ENCODE data around the gene UBE2L5. TPM values are rescaled to one million over a fixed set of nuclear protein-coding genes. Genes with fewer than 3 reads are reported as not detected.
A peak's percentile ranks its signal among the peaks of the same experiment; 100 is the strongest.

The UBE2L5 gene
- total RNA-seq, 2 donors from 2014 or later, result 1.1 TPM; not detected in 1

DNA sequence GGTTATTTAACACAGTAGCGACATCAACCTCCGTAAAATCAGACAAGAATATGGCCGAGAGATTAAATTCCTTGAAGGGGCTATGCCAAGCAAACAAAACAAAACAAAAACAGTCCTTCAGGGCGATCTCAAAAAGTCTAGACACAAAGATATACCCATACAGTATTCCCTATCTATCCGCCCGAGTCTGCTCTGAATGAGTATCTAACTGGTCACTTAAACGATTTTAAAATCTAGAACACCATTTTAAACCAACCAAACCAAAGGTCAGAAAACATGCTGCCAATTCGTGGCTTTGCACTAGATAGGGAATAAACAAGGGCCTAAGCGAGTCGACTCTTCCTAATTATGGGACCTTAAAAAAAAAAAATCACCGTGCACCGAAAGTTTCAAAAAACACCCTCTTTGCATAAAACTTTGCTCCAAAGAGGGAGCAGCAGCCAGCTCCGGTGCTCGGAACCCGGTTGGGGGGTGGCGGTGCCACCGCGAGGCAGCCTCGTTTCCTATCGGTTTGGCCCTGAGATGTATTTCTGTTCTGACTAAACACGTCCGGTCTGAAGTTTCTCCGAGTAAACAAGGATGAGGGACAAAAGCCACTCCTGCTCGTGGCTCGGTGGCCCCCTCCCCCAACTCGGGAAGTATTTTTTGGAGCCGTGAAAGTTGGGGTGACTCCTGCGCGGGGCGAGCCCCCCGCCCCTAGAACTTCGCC, 41.6 kb downstream of the UBE2L5 start:
- peak; percentile 30 for ATAC-seq (ENCODE audit: insufficient number of reproducible peaks, low FRiP score, low read depth)

DNA sequence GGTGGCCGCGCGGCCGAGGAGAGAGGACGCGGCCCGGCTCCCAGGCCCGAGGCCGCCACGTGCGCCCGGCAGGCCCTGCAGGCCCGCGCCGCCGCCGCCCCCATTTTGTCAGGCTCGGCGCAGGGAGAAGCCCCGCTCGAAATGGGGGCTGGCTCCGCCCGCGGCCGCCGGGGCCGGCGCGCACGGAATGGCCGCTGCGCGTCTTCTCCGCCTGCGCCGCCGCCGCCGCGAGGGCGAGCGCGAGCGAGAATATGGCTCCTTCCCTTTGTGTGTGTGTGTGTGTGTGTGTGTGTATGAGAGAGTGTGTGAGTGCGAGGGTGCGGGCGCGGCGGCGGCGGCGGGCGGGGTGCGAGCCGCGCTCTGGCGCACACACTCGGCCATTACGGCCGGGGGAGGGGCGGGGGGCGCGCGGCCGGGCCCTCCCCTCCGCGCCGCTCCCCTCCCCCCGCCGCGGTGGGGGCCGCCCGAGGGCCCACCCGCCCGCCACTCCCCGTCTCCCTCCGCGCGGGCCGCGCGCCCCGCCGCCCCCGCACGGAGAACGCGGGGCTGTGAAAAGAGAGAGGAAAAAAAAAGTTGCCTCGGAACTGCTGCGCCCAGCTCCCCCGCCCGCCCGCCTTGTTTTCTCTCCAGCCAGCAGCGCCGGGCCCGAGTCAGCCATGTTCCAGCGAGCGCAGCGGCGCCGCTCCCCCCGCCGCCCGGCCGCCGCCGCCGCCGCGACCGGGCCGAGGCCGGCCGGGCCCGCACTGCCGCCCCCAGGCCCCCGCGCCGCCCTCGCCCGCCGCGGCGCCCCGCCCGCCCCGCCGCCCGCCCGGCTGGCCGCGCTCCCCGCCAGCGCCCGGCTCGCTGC, 42.4 kb downstream of the UBE2L5 start:
- TF ChIP-seq, protein P1, sequence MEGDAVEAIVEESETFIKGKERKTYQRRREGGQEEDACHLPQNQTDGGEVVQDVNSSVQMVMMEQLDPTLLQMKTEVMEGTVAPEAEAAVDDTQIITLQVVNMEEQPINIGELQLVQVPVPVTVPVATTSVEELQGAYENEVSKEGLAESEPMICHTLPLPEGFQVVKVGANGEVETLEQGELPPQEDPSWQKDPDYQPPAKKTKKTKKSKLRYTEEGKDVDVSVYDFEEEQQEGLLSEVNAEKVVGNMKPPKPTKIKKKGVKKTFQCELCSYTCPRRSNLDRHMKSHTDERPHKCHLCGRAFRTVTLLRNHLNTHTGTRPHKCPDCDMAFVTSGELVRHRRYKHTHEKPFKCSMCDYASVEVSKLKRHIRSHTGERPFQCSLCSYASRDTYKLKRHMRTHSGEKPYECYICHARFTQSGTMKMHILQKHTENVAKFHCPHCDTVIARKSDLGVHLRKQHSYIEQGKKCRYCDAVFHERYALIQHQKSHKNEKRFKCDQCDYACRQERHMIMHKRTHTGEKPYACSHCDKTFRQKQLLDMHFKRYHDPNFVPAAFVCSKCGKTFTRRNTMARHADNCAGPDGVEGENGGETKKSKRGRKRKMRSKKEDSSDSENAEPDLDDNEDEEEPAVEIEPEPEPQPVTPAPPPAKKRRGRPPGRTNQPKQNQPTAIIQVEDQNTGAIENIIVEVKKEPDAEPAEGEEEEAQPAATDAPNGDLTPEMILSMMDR (IDR thresholded peaks at IDR 0.05), result no peak
- Histone ChIP-seq H3K36me3 (peaks cover 9% of the 10 kb centered on the region), H3K27ac (peak overlapping the region; percentile 90 to 98), H3K9me3 (no peaks in the 10 kb centered on the region), H3K27me3 (replicated peaks; ENCODE audit: insufficient read depth) (no peaks in the 10 kb centered on the region), H3K4me1 (ENCODE audit: control insufficient read depth in 1 of 2, low read depth in 2 of 2) (peaks cover 23 to 30% of the 10 kb centered on the region in 2 donors), H3K4me3 (peak overlapping the region; percentile 77)
- peak; percentile 17 for ATAC-seq (ENCODE audit: insufficient number of reproducible peaks, low FRiP score, low read depth)
- peak; percentile 36 for DNase-seq (ENCODE audit: low spot score)

More for the DNA sequence above, 41.6 kb downstream of the UBE2L5 start:
- peak overlapping the region; percentile 77 for H3K4me3 ChIP-seq
- no peak for DNase-seq (ENCODE audit: low spot score)
- TF ChIP-seq, protein P1 (IDR thresholded peaks at IDR 0.05), result no peak
- H3K9me3 ChIP-seq, result no peaks in the 10 kb centered on the region
- peak overlapping the region; percentile 90 to 98 for H3K27ac ChIP-seq
- H3K27me3 ChIP-seq (replicated peaks; ENCODE audit: insufficient read depth), result no peaks in the 10 kb centered on the region
- H3K36me3 ChIP-seq, result peaks cover 9% of the 10 kb centered on the region
- H3K4me1 ChIP-seq (ENCODE audit: control insufficient read depth in 1 of 2, low read depth in 2 of 2), result peaks cover 23 to 37% of the 10 kb centered on the region in 2 donors

DNA sequence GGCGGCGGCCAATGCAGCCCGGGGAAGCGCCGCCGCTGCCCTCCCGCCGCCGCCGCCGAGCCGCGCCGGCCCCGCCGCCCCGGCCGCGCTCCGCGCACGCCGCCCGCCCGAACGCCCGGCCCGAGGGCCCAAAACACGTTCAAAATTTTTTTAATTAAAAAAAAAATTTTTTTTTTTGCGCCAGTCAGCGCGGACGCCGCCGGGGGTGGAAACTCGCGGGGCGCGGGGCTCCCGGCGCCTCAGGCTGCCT, 43.0 kb downstream of the UBE2L5 start:
- no peaks in the 10 kb centered on the region for H3K27me3 ChIP-seq (replicated peaks; ENCODE audit: insufficient read depth)
- H3K27ac ChIP-seq, result peak overlapping the region; percentile 98 to 99
- peak overlapping the region; percentile 94 for H3K4me3 ChIP-seq
- peaks cover 23 to 27% of the 10 kb centered on the region in 2 donors for H3K4me1 ChIP-seq (ENCODE audit: control insufficient read depth in 1 of 2, low read depth in 2 of 2)
- peak; percentile 16 for ATAC-seq (ENCODE audit: insufficient number of reproducible peaks, low FRiP score, low read depth)
- DNase-seq (ENCODE audit: low spot score), result no peak
- no peaks in the 10 kb centered on the region for H3K9me3 ChIP-seq
- H3K36me3 ChIP-seq, result peaks cover 9% of the 10 kb centered on the region
- TF ChIP-seq, protein P1 (IDR thresholded peaks at IDR 0.05), result no peak

DNA sequence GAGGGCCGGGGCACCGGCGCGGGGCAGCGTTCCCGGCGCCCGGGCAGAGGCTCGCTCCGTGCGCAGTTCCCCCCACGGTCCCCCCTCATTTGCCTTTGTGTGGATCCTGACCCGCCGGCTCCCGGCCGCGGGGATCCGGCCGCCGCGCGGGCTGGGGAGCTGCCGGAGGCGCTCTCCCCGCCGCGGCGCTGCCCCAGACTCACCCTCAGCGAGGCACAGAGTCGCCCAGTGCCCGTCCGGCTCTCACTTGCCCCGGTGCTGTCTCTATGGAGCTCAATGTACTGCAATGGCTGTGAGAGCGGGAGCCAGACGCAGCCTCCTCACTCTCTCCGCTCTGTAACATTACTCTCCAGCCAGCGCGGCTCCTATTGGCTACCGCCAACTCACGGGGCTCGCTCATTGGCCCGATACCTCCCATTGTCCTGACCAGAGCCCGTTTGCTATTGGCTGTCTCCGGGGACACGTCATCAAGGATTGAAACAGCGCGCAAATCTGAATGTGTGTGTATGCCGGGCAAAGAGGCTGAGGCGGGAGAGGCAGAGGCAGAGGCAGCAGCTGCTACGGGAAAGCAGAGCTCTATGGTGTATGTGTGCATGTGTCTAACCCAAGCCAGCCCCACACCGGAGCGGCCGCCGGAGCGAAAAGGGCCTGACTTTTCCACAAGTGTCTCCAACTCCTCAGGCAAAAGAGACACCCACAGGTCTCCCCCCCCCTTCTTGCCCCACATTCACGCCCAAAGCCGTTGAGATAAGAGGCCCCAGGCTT, 43.5 kb downstream of the UBE2L5 start, which contains the start of gene HMGB1:
TSS of gene HMGB1 (minus strand) at position 344 of the 765 bp plus-strand sequence. CDS start 2,256 bp downstream, outside the sequence.
- ATAC-seq (ENCODE audit: insufficient number of reproducible peaks, low FRiP score, low read depth), result peak; percentile 95
- no peaks in the 10 kb centered on the region for H3K9me3 ChIP-seq
- DNase-seq (ENCODE audit: low spot score), result peak; percentile 96
- TF ChIP-seq, protein P1 (IDR thresholded peaks at IDR 0.05), result no peak
- no peaks in the 10 kb centered on the region for H3K27me3 ChIP-seq (replicated peaks; ENCODE audit: insufficient read depth)
- peaks cover 9% of the 10 kb centered on the region for H3K36me3 ChIP-seq
- H3K27ac ChIP-seq, result peak within 1 kb of the TSS; percentile 98 to 99
- H3K4me1 ChIP-seq (ENCODE audit: control insufficient read depth in 1 of 2, low read depth in 2 of 2), result peaks cover 23 to 27% of the 10 kb centered on the region in 2 donors
- peak within 1 kb of the TSS; percentile 94 for H3K4me3 ChIP-seq

DNA sequence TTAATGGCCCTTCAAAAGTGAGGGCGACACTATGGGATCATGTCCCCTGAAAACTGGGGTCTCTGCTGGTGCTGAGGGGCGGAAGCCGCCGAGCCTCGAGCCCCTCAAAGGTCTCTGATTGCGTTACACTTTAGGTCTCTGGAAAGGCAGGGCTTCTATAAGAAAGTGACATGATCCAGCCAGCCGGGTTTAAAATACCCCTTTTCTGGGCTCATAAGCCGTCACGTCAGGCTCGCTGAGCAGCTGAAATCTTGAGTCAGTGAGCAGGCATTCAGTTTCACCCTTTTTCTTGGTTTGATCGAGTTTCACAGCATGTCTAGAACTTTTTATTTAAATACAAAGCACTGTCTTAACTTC, 44.0 kb downstream of the UBE2L5 start:
- peaks cover 8% of the 10 kb centered on the region for H3K36me3 ChIP-seq
- no peaks in the 10 kb centered on the region for H3K9me3 ChIP-seq
- peak overlapping the region; percentile 94 for H3K4me3 ChIP-seq
- no peak overlapping the region for H3K27ac ChIP-seq
- DNase-seq (ENCODE audit: low spot score) (no peak), ATAC-seq (ENCODE audit: insufficient number of reproducible peaks, low FRiP score, low read depth) (no peak)
- no peaks in the 10 kb centered on the region for H3K27me3 ChIP-seq (replicated peaks; ENCODE audit: insufficient read depth)
- TF ChIP-seq, protein P1 (IDR thresholded peaks at IDR 0.05), result no peak
- peaks cover 22 to 26% of the 10 kb centered on the region in 2 donors for H3K4me1 ChIP-seq (ENCODE audit: control insufficient read depth in 1 of 2, low read depth in 2 of 2)
